Measurements from ENCODE around the gene KCNC1. TPM values are rescaled to one million over a fixed set of nuclear protein-coding genes. Genes with fewer than 3 reads are reported as not detected.
A peak's percentile ranks its signal among the peaks of the same experiment; 100 is the strongest.

KCNC1 gene
- 1 to 10 TPM in 8 of 12 donors, under 1 TPM in 2, not detected in 2; 0.85 to 3.5 (median 1.5) TPM for polyA plus RNA-seq (ENCODE audit: insufficient read length in 12 of 12)
- long read RNA-seq, donor 1, full-length matches to known transcripts: 1 of 1 reads
- long read RNA-seq, donor 1, partial matches to known transcripts: 0 of 1 reads
- long read RNA-seq, donor 1, other reads (novel, unspliced or antisense): 0 of 1 reads
- long read RNA-seq, donor 2: 0 reads
- long read RNA-seq, donor 3: 0 reads
- long read RNA-seq, donor 4, full-length matches to known transcripts: 2 of 2 reads
- long read RNA-seq, donor 4, partial matches to known transcripts: 0 of 2 reads
- long read RNA-seq, donor 4, other reads (novel, unspliced or antisense): 0 of 2 reads
- long read RNA-seq, donor 5: 0 reads
- long read RNA-seq, donor 6, full-length matches to known transcripts: 2 of 2 reads
- long read RNA-seq, donor 6, partial matches to known transcripts: 0 of 2 reads
- long read RNA-seq, donor 6, other reads (novel, unspliced or antisense): 0 of 2 reads
- long read RNA-seq, donor 7: 0 reads
- long read RNA-seq, donor 8, full-length matches to known transcripts: 3 of 3 reads
- long read RNA-seq, donor 8, partial matches to known transcripts: 0 of 3 reads
- long read RNA-seq, donor 8, other reads (novel, unspliced or antisense): 0 of 3 reads
- long read RNA-seq, donor 9: 0 reads
- long read RNA-seq, donor 10, full-length matches to known transcripts: 1 of 1 reads
- long read RNA-seq, donor 10, partial matches to known transcripts: 0 of 1 reads
- long read RNA-seq, donor 10, other reads (novel, unspliced or antisense): 0 of 1 reads
- long read RNA-seq, donor 11: 0 reads

DNA sequence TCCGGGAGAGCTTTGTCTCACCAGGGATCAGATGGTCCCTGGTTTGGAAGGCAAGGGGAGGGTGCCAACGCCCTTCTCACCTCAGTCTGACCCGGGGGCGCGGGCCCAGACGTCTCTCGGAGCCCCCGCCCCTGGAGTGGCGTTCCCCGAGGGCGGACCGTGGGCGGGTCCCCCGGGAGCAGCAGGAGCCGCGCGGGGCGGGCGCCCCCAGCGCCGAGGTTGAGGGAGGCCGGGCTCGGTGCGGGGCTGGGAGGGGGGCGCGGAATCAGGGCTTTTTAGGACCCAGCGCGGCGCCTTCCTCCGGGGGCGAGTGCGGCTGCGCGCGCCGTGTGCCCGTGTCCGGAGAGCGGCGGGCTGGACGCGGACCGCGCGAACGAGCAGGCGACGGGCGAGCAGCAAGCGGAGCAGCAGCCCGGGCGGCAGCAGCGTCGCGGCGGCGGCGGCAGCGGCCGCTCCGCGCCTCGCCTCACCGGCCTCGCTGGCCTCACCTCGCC is at the start of gene KCNC1:
Gene KCNC1, plus strand, starts transcription at position 364 of the 494 bp plus-strand sequence. CDS start 1,222 bp downstream, outside the sequence.
- no peak for DNase-seq

DNA sequence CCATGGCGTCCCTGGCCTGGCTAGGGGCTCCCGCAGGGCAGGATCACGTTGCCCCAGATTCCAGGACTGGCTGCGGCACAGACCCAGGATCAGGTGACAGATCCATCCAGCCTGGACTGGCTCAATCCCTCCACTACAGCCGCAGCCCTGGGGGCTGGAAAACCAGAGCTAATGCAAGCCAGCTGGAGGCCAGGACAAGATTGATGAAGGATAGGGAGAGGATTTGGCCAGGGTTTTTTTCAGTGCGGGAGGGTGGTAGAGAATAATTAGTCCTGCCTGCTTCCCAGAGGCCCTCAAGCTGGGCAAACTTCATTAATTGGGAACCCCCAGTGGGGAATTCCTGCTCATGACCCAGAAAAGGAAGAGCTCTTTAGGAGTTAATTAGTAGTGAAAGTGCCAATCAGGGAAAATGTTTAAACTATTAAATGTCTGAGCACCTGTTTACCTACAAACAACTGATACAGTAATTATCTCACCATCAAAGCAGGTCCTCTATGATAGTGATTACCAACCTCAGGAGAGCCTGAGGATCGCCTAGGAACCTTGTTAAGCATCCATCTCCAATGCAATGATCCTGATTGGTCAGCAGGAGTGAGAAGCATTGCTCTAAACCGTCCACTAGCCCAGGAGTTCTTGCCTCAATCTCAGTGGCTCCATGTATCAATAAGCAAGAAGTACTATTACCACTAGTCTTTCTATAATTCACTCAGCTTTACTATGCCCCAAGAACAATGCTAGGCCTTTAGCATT is 48.2 kb upstream of the KCNC1 start:
- no peak for DNase-seq

- DNase-seq: peak; percentile 46
These were observed 46.5 kb upstream of the KCNC1 start for GRCh38 chr11:17687946-17688670.

DNA sequence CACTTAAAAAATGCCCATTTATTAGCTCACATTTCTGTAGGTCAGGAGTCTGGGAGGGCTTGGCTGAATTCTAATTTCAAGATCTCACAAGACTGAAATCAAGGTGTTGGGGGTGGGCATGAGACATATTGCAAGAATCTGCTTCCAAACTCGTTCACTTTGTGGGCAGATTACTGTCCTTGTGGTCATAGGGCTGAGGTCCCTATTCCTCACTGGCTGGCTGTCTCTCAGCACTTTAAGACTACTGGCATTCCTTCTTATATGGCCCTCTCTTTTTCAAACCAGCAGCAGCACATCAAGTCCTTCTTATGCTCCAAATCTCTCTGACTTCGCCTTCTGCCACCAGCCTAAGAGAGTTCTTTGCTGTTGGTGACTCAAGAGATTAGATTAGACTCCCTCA is 43.0 kb upstream of the KCNC1 start:
- DNase-seq: no peak

GRCh38 chr11:17691976-17692375 is 42.6 kb upstream of the KCNC1 start:
- no peak for DNase-seq

DNA sequence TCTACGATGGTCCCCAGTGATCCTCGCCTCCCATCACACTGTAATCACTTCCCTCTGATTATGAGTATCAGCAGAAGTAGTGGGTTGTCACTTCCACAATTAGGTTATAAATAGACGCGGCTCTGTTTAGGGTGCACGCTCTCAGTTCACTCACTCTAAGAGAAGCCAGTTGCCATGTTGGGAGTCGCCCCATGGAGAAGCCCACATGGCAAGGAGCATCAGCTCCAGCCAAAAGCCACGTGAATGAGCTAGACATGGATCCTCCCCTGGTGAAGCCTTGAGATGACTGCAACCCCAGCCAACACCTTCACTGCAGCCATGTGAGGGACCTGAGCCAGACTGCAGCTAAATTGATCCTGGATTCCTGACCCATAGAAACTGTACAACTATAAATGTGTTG is 41.6 kb upstream of the KCNC1 start:
- no peak for DNase-seq

GRCh38 chr11:17693531-17693930 is 41.0 kb upstream of the KCNC1 start:
- no peak for DNase-seq

DNA sequence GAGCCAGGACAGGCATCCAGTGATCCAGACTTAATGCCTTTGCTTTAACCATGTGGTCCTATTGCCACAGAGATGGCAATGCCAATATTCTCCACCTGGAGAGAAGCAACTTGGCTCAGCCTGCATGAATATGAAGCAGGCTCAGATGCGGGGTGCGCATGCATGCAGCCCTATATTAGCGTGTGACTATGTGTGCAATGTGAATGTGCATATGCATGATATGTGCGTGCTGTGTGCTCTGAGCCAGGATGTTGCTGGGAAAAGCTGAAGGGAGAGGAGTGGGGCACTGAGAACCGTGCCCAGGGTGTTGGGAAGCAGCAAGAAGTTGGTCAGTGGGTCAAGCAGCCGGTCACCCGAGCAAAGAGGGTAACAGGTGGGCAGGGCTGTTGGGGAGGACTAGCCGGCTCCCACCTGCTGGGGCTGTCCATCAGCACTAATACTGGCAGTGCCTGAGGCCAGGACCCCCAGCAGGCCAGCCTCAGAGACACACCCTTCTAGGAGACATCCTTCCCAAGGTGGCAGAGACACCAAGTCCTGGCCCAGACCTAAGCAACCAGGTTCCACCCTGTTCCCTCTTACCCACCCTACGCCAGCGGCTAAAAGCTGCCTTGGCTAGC is 40.0 kb upstream of the KCNC1 start:
- DNase-seq: no peak

- DNase-seq: no peak
These were observed 38.8 kb upstream of the KCNC1 start for GRCh38 chr11:17695454-17696441.

- DNase-seq: no peak
These were observed 37.8 kb upstream of the KCNC1 start for GRCh38 chr11:17696741-17697140.

DNA sequence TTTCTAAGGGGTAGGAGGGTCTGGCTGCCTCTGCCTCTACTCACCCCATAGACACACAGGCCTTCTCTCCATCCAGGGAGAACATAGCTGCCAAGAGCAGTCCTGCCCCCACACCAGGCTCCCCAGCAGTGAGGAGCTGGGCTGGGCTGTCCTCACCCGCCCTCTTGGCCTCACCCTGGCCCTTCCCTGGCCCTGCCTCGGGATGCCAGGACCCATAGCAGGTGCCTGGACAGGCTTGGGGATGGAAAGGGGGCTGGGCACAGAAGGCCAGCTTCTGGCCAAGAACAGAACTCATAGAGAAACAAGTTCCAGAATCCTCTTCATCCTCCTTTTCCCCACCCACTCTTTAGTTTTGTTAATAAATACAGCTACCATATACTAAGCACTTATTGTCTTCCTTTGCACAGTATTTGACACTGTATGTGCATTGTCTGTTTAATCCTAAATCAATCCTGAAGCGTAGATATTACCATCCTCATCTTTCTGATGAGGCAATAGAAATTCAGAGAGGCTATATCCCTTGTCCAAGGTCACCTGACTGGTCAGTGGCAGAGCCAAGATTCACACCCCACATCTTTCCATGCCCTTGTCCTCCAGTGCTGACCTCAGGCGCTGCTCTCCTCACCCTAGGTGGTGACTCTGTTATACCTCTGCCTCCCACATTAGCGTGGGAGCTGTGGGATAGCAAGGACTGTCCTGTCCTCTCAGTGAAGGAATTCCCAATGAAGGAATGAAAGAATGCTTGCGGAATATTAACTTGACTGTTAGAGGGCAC is 37.2 kb upstream of the KCNC1 start:
- DNase-seq: no peak

DNA sequence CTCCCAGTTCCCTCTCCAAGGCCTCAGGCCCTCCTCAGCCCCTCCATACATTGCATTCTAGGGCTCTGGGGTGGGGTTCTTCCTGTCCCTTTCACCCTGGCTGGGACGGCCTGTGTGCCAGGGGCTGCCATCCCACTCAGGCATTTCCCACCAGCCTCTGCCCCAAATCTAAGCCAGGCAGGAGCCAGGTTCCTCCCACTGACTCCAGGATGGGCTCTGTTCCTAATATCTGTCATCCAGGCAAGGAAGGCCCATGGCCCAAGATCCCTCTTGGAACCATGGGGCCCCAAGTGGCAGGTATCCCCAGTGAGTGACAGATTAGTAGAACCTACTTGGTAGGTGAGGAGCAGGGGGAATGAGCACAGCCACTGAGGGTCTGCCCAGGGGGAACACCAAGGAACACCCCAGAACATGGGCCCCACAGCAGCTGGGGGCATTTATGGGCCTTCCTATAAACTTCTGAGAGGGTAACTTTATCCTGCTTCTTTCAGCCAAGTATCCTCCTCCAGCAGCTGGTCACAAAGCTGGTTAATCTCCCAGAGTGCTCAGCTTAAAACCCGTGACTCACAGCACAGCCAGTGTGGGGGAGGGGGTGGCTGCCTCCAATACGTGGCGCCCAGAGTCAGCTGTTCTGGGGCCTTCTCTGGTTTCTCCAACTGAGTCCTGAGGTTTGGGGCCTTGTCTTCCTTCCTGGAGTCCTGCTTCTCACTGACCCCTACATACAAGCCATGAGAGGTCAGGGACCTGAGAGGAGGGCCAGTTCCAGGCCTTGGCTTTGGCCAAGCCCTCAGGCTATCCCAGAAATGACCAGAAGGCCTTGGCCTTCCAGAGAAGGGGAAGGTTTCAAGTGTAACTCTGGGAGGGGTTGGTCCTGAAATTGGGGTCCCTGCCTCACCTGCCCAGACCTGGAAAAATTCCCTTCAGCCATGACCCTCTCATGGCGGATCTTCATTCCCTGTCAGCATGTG is 35.1 kb upstream of the KCNC1 start:
- DNase-seq: peak; percentile 54

DNA sequence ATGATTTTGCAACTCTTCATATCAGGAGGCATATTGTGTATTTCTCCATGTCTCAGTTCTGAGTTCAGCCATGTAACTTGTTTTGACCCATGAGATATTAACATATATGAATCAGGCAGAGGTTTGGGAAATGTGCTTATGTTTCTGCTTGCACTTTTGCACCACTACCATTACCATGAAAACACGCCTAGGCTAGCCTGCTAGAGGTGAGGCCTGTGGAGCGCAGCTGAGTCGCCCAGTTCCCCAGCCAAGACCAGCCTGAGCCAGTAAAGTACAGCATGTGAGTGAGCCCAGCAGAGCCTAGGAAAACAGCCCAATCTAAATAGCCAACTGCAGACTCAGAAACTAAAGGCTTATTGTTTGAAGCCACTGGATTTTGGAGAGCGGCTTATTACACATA is 33.6 kb upstream of the KCNC1 start:
- no peak for DNase-seq

DNA sequence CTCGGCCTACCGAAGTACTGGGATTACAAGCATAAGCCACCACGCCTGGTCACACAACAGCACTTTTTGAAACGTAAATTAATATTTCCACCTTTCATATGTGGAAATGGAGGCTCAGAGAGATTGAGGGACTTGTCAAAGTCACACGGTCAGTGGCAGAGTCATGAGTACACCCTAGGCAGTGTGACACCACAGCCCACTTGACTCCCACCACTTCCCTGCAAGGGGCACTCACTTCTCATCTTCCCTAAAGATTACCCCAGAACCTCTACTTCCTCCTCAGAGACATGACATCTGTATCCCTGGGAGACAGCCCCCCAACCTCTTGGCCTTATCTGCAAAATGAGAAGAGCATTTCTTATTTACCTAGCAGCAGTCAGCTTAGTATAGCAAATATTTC is 31.7 kb upstream of the KCNC1 start:
- DNase-seq: no peak

DNA sequence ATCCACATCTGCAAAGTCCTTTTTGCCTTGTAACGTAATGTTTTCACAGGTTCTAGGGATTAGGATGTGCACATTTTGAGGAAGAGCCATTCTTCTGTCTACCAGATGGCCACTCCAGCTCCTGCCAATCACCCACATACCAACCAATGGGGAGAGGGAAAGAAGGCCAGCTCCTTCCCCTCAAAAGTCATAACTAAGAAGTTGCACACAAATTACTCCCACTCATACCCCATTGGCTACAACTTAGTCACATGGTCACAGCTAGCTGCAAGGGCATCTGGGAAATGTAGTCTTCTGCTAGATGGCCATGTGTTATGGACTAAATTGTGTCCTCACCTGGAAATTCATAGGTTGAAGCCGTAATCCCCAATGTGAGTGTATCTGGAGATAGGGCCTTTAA is 30.6 kb upstream of the KCNC1 start:
- DNase-seq: no peak

- no peak for DNase-seq
These were observed 26.8 kb upstream of the KCNC1 start for GRCh38 chr11:17707830-17708229.

DNA sequence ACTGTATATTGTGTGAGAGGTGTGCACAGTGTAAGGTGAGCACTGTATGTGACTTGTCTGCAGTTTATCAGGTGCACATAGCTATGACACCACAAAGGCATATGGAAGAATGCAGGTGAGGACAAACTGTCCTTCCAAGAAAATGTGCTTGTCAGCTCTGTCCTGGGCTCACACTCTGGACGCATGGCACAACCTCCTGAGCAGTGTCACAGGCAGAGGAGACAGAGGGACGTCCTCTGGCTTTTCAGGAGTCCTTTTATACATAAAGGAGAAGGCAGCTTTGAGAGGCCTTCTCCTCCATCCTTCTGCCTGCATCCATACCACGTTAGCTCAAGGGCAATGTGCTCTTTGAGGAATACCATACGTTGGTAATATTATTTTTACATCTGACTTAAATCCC is 22.7 kb upstream of the KCNC1 start:
- DNase-seq: no peak

DNA sequence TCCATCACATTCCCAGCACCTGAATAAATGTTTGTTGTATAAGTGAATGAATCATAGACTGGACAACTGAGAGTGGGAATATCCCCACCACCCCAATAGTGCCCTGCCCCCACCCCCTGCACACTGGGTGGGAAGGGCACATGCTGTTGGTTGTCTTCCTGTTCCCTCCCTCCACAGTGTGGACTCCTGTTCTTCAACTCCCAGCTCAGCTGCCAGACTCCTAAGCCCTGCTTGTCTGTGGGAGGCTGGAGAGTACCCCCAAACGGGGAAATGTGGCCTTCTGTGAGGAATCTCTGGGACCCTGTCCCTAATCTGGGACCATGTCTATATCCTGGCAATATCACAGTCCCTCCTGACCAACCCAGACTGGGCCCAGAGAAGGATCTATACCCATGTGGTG is 20.7 kb upstream of the KCNC1 start:
- DNase-seq: no peak
